DMS 273 treated with DMSO at 0.1 percent for 48 hours (cell line): ENCODE data around the gene CALY.

ENCODE experiments used
- DNase-seq: peaks from one replicate; lab custom pipeline; 2025; lab: John Stamatoyannopoulos, UW

The CALY gene

DNA sequence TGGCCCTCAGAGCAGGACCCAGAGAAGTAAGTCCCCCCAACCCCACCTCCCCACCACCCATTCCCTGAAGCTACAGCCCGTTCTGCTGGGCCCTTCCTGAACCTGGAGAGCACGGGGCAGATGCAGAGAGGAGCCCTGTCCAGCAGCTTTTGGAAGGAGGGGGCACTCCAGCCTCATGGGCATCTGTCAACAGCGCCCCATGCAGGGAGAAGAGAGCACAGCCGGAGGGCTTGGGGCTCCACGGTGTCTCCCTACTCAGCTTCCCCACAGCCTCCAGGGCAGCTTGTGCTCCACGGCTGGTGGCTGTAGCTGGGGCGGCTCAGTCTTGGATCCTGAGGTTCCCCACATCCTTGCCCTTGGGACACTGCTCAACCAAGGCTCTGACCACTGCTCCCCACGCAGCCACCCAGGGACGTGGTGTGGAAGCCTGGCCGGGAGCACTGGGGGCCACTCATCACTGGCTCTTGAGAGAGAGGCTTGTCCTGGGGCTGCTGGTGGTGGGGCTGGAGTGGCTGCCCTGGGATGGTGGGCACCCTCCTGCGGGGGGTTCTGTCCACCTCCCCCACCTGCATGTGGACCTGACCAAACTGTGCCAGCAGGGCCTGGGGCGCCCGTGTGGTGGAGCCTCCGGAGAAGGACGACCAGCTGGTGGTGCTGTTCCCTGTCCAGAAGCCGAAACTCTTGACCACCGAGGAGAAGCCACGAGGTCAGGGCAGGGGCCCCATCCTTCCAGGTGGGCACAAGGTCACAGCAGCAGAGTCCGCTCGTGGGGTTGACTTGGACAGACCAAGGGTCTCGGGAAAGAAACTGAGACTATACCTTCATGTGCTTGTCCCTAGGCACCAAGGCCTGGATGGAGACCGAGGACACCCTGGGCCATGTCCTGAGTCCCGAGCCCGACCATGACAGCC is 15.0 kb upstream of the CALY start:
- DNase-seq: no peak

DNA sequence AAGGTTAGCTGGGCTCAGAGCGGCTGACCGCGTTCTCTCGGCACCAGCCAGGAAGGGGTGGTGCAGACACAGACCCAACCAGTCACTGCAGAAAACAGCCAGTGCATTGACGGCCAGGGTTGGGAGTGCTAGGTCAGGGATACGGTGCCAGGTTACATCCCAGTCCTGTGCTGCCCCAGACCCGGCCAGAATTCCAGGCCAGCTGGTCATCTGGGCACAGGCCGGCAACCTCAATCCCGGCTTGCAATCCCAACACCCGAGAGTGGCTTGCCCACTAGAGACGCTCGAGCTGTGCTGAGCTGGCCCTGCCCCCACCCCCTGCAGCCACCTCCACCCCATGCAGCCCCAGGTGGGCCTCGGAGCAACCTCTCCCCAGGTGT is 14.2 kb upstream of the CALY start:
- no peak for DNase-seq

DNA sequence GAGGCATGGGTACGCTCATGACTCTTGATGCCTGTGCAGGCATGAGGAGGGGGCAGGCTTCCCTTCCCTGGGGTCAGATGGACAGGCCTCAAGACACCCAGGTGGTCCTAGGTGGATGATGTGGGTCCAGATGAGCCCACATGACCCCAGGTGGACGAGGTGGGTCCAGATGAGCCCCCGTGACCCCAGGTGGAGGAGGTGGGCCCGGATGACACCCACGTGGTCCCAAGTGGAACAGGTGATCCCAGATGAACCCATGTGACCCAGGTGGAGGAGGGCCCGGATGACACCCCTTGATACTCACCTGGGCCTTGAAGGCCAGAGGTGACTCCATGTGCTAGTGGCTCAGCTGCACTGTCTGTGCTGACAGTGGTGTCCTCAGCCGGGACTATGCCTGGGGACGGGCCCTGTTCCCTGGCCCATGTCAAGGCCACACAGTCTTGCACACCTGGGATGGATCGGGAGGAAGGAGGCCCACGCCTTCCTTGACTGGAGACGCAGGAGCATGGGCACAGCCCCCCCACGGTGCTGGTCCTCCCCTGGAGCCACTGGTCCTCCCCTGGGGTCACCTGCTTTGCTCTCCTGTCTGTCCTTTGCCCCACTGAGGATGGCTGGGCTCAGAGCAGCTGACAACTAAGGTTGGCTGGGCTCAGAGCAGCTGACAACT is 13.7 kb upstream of the CALY start:
- no peak for DNase-seq

DNA sequence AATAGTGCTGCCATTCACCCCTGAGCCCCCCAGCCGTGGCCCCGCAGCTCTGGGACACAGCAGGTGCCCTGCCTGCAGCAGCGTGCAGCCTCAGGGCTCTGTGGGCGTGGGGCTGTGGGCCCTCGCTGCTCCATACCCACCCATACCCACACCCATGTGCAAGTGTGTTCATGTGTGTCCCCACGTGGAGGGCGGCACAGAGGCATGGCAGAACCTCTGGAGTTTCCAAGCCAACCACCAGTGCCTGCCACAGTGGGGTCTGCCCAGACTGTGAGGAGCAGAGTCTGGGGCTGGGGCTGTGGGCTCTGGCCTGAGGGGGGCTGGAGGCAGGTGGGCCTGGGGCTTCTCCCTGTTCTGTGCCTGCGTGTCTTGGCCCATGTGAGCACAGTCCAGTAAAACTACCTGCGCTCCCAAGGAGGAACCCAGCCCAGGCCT is 12.9 kb upstream of the CALY start:
- DNase-seq: no peak

DNA sequence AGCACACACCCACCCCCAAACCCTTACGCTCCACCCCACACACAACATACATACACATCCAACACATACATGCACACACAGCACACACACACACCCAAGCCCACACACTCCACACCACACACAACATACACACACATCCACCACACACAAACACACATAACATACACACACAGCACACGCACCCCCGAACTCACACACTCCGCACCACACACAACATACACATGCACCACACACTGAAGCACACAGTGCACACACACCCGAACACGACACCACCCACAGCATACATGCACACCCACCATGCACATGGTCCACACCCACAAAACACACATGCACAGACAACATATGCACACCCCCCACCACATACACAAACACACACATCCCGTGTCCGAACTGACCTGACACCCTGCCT is 12.5 kb upstream of the CALY start:
- DNase-seq: no peak

GRCh38 chr10:133347710-133348517 is 11.2 kb upstream of the CALY start:
- no peak for DNase-seq

- DNase-seq: no peak
Observed at GRCh38 chr10:133346413-133346812, 9.7 kb upstream of the CALY start.

DNA sequence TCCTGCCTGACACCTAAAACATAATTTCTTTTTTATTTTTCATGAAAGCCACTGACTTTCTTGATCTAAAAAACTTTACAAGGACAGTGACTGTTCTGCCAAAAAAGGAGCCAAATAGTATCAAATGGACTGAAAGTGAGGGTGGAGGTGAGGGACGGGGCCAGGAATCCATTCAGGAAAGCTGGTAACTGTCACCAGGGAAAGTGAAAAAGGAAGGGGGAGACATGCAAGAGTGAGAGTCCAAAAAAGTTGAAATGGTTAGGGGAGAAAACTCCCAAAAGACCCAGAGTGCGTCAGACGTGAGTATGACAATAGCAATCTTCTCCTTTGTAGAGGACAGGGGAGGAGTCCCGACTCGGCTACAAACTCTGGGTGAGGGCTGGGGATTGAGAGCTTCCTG is 7.5 kb upstream of the CALY start:
- no peak for DNase-seq

DNA sequence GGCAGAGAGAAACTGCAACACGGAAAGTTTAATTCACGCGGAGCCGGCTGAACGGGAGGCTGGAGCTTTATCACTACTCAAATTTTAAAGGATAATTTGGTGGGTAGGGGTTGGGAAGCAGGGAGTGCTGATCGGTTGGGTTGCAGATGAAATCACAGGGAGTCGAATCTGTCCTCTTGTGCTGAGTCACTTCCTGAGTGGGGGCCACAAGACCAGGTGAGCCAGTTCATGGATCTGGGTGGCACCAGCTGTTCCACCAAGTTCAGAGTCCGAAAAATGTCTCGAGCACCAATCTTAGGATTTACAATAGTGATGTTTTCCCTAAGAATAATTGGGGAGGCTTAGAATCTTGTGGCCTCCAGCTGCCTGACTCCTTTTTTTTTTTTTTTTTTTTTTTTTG is 6.9 kb upstream of the CALY start:
- DNase-seq: no peak

DNA sequence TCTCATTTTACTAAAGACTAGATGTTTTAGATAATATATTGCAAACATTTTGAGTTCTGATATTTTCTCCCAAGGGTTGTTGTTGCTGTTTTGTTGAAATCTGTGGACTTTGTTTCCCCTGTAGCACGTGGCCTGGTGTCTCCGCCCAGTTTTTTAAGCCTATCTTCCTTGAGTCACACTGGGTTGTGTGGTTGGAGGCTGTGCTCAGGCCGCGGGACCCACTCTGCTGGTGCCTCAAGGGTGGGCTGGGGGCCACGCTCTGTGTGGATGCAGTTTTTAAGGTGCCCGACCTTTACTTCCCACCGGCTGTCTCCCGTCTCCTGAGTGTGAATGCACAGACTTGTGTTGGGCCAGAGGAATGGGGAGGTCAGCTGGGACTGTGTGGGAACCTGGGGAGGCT is 6.2 kb upstream of the CALY start:
- no peak for DNase-seq

GRCh38 chr10:133341983-133342382 is 5.3 kb upstream of the CALY start:
- no peak for DNase-seq

- DNase-seq: no peak
Observed at GRCh38 chr10:133339708-133340380, 3.1 kb upstream of the CALY start.

DNA sequence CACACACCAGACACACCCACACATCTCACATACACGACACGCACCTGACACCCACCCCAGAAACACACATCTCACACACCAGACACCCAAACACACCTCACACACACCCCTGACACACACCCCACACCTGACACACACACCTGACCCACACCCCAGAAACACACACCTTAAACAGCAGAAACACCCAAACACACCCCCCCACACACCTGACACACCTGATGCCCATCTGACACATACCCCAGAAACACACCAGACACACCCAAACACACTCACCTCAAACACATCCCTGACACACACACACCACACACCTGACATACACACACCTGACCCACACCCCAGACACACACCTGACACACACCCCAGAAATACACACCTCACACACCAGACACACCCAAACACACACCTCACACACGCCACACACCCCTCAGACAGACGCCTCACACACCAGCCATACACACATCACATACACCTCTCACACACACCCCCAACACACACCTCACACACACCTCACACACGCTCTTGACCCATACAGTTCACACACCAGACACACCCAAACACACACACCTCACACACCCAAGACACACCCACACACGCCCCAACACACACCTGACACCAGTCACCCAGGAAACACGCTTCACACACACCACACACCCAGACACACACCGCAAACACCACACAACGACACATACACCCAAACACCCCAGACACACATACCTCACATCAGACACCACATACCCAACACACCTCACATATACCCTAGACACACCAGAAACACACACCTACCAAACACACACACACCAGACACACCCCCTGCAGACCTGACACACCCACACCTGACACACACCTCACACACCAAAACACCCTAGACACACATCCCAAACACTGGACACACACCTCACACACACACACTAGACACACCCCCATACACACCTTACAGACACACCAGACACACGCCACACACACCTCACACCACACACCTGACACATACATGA is 1.7 kb upstream of the CALY start:
- no peak for DNase-seq

DNA sequence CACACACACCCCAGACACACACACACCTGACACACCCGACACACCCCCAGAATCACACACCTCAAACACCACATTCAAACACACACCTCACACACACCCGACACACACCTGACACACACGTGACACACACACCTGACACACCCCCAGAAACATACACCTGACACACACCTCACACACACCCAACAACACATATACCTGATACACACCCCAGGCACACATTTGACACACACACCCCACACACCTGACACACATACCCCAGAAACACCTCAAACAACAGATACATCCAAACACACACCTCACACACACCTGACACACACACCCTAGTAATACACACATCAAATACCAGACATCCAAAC is 652 bp upstream of the CALY start:
- DNase-seq: no peak

- DNase-seq: no peak
Observed at GRCh38 chr10:133336118-133336576, 549 bp downstream of the CALY start.

DNA sequence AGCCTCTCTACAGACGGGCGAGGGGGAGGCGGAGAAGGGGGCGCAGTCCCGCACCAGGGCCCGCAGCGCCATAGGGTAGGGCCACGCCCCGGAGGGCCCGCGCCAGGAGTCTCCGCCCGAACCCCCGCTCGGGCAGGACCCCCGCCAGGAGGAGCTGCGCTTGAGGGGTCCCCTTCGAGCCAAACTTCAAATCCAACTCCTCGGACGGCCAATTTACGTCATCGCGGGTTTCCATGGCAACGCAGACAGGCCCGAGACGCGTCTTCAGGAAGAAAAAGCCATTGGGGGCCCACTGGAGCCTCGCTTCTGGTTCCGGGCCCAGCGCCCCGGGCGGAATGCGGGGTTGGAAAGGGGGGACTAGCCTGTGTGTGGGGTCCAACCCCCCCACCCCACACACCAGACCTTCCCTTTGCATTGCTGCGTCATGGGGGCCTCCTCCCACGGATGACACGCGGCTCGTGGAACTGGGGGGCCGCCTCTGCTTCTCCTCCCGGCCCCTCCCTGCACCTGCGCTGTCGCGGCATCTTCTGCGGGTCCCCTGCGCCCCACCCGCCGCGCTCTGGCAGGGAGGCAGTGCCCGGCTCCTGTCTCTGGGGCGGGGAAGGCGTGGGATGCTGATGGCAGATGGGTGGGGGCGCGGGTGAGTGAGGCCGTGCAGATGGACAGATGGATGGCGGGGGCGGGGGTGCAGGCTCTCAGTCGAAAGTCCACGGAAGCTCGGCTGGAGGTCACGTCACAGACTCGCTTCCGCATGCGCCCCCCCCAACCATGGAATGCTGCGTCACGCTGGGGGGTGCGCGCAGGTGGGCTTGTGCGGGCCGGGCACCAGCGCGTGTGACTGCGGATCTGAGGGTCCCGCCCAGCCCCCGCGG is 1.2 kb downstream of the CALY start:
- DNase-seq: peak; percentile 25

- no peak for DNase-seq
Observed at GRCh38 chr10:133334503-133335245, 2.0 kb downstream of the CALY start.

DNA sequence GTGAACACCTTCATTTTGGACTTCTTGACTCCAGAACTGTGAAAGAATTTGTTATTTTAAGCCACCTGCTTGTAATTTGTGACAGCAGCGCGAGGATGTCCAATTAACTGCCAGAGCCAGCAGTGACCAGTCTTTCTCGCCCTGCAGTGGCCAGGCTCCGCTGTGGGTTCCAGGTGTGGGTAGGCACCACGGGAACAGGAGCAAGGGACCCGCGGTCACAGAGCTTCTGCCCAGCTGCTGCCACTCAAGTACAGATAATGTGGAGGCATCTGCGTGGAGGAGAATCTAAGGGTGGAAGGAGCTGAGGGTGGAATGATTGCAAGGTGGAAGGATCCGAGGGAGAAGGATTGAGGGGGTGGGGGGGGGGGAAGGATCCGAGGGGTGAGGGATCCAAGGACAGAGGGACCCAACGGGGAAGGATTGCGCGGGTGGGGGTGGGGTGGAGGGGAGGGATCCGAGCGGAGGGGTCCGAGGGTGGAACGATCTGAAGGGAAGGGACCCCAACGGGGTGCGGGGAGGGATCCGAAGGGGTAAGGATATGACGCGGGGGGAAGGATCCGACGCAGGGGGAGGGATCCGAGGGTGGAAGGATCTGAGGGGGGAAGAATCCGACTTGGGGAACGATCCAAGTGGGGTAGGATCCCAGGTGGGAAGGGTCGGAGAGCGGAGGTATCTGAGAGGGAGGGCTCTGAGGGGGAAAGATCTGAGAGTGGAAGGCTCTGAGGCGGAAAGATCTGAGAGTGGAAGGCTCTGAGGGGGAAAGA is 3.6 kb downstream of the CALY start:
- DNase-seq: no peak
